Hematopoietic multipotent progenitor cell treated with erythropoietin and hydrocortisone succinate and interleukin-3 and kit ligand, for 17 days (in vitro differentiated cells): ENCODE measurements around the gene SOX18.
"Not testable (repeated sequence)": the region's sequence is repeated elsewhere in the genome, so short reads cannot be mapped to it uniquely, and the experiment has no call there.

Experiments
- DNase-seq: peaks from one replicate; pipeline ENCODE4 v3.0.0-alpha.2; 2015; ENCODE audit warnings: low spot score

The SOX18 gene

GRCh38 chr20:64049060-64049877 is at the start of gene SOX18:
Gene SOX18 (minus strand): TSS chr20:64049639. CDS start chr20:64049516, 123 bp downstream.
- DNase-seq = no peak

DNA sequence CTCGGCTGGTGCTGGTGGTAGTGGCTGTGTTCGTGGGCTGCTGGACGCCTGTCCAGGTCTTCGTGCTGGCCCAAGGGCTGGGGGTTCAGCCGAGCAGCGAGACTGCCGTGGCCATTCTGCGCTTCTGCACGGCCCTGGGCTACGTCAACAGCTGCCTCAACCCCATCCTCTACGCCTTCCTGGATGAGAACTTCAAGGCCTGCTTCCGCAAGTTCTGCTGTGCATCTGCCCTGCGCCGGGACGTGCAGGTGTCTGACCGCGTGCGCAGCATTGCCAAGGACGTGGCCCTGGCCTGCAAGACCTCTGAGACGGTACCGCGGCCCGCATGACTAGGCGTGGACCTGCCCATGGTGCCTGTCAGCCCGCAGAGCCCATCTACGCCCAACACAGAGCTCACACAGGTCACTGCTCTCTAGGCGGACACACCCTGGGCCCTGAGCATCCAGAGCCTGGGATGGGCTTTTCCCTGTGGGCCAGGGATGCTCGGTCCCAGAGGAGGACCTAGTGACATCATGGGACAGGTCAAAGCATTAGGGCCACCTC is 49.1 kb upstream of the SOX18 start:
- no peak for DNase-seq

DNA sequence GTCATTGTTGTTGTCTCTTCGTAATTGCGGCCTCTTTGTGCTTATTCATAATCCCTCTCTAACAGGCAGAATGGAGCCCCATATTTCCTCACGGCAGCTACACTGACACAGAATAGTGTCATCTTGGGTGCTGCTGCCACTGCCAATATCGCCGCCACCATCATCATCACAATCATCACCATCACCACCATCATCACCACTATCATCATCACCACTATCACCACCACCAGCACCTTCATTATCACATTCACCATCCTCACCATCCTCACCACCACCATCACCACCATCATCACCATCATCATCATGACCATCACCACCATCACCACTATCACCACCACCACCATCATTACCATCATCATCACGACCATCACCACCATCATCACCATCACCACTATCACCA is 47.1 kb upstream of the SOX18 start:
- no peak for DNase-seq

- no peak for DNase-seq
These were observed 46.5 kb upstream of the SOX18 start for GRCh38 chr20:64095927-64096326.

GRCh38 chr20:64095455-64095854 is 46.0 kb upstream of the SOX18 start:
- no peak for DNase-seq

GRCh38 chr20:64093013-64093503 is 43.6 kb upstream of the SOX18 start:
- DNase-seq = no peak

DNA sequence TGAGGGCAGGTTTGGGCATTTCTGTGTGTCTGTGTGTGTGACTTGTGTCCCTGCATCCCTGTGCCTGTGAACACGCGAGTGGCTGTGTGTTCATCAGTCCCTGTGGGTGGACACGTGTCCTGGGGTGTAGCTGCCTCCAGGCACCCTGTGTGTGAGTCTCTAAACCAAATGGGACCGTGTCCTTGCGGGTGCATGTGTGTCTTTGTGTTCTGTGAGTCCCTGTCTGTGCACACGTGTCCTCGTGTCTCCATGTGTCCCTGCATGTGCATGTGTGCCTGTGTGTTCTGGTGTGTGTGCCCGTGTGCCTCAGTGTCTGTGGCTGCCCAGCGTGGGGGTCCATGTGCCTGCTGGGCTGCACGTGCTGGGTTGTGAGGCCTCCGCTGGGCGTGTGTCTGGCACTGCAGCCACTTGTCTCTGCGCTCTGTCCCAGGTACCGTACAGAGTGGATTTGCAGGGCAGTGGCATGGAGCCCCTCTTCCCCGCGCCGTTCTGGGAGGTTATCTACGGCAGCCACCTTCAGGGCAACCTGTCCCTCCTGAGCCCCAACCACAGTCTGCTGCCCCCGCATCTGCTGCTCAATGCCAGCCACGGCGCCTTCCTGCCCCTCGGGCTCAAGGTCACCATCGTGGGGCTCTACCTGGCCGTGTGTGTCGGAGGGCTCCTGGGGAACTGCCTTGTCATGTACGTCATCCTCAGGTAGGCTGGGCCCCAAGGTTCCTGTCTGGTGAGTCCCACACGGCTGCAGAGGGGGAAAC is 43.0 kb upstream of the SOX18 start:
- DNase-seq = no peak

- DNase-seq = no peak
These were observed 42.3 kb upstream of the SOX18 start for GRCh38 chr20:64091770-64092169.

DNA sequence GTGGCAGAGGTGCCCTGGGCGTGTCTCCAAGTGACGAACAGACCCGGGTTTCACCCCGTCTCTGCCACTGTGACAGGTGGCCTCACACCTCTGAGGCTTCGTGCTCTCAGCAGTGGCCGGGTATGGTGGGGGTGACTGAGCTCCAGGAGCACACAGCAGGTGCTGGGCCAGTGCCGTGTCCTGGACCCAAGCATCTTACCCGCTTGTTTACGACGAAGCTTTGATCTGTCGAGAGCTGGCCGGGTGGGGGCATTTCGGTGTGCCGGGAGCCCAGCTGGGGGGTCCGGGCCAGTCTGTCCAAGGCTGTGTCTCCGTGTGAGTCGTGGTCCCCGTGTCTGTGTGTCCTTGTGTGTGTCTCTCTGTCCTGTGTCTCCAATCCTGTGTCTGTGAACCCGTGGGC is 41.9 kb upstream of the SOX18 start:
- DNase-seq = no peak

DNA sequence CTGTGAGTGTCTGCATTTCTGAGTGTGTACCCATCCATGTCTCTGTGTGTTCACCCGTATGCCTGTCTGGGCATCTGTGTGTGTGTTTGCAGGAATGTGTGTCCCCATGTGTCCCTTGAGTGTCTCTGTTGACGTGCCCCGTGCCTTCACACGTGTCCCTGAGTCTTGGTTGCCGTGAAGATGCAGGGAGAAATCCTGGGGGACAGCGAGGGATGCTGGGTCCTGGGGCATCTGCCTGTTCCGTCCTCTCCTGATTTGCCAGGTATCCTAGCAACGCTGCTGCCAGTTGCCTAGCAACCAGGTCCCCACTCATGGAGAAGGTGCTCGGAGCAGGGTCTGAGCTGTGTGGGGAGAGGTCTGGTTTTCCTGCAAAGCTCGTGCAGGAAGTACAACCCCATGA is 40.7 kb upstream of the SOX18 start:
- no peak for DNase-seq

DNA sequence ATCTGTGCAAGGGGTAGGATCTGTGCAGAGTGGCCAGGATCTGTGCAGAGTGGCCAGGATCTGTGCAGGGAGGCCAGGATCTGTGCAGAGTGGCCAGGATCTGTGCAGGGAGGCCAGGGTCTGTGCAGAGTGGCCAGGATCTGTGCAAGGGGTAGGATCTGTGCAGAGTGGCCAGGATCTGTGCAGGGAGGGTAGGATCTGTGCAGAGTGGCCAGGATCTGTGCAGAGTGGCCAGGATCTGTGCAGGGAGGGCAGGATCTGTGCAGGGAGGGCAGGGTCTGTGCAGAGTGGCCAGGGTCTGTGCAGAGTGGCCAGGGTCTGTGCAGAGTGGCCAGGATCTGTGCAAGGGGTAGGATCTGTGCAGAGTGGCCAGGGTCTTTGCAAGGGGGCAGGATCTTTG is 39.1 kb upstream of the SOX18 start:
- not testable (repeated sequence) for DNase-seq

- not testable (repeated sequence) for DNase-seq
These were observed 37.9 kb upstream of the SOX18 start for GRCh38 chr20:64087226-64087825.

DNA sequence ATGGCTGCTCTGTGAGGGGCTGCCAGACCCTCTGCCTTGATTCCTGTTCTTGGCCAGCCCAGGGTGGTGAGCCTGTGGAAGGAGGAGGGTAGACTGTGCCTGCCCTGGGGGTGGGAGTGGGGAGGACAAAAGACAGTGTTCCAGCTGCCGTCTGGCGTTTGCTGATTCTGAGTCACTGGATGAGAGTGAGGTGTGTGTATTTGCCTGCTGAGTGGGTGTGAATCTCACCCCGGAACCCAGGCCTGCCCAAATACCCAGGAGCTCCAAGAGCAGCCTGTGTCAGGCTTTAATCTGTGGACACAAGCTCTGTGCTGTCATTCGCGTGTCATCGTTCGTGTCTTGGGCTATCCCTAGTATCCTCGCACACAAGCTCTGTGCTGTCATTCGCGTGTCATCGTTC is 37.4 kb upstream of the SOX18 start:
- DNase-seq = no peak

- no peak for DNase-seq
These were observed 35.3 kb upstream of the SOX18 start for GRCh38 chr20:64084685-64085152.

DNA sequence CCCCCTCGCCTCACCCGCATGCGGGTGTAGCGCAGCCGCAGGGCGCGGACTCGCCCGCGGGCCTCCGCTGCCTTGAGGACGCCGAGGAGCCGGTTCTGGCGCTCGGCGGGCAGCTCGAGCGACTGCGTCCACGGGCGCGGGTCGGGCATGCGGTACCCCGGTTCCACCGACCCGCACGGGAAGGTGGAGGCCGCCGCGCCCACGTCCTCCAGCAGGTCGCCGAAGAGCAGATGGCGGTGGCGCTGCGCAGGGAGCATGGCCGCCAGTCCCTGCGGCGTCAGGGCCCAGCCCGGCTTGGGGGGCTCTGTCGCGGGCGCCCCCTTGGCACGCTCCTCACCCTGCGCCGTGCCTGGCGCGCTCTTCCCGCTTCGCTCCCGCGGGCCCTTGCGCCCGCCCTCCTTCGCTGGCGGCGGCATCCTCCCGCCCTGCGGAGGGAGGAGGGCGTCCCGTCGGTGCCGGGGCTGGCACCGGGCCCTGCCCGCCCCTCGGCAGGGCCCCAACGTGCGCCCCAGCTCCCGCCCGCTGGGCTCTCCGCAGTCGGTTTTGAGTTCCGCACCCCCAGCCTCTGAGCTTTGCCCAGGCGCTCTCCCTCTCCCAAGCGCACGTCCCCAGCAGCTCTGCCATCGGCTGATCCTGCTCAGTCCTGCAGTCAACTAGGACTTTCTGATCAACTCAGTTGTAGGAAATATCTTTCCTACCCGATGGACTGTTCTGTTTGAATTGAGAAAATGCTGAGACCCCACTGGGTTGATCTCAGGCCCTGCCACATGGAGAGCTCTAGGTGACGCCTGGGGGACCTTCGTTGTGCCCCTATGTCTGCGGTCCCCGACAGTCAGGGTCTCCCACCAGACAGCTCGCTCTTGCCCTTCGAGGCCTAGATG is 34.6 kb upstream of the SOX18 start, which contains the start of gene LKAAEAR1:
LKAAEAR1 (minus strand) TSS at position 595 of the 881 bp plus-strand sequence; CDS start at position 416, 179 bp downstream.
- DNase-seq = no peak

DNA sequence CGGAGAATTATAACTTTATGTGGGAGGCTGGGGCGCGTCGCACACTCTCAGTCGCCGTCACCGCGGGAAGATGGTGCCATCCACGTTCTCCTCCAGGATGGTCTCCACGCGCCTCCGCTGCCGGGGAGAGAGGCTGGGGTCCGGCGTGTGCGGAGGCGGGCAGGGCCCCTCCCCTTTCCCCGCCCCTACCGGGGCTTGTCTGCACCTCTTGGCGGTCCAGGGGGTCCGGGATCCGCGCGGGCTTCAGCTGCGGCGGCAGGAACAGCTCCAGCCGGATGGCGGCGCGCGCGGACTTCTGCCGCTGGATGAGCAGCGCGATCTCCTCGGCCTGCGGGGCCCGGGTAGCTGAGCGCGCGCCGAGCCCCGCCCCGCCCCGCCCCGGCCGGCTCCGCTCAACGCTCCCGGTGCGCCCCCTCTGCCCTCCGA is 34.0 kb upstream of the SOX18 start:
- DNase-seq = no peak

GRCh38 chr20:64082820-64083377 is 33.5 kb upstream of the SOX18 start:
- no peak for DNase-seq

- DNase-seq = no peak
These were observed 32.8 kb upstream of the SOX18 start for GRCh38 chr20:64082126-64082731.

DNA sequence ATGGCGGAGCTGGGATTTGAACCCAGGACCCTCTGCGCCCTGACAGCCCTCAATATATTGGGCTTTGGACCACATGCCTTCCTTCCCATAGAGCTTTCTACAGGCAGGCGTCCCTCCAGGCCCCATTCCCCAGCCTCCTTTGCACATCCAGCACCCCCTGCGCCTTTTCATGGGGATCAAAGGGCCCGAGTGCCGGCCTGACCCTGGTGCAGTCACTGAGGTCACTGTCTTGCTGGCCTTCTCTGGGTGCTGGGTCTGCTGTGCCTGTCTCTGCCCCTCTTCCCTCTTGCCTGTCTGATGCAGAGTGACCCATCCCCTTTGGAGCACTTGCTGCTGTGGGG is 32.2 kb upstream of the SOX18 start:
- no peak for DNase-seq

GRCh38 chr20:64080813-64081623 is 31.6 kb upstream of the SOX18 start:
- DNase-seq = no peak
